DOHH2 (cell line): ENCODE results near the gene CDKN1A.
A peak's percentile ranks its signal among the peaks of the same experiment; 100 is the strongest.

Source experiments
- H3F3A ChIP-seq: fragments of 200-600 bp; sonication (generic), shearing (Covaris generic); 2 replicates; pipeline ENCODE4 v1.6.0; 2016; ENCODE audit warnings: antibody characterized with exemption, mild to moderate bottlenecking; ENCODE audit not compliant: control insufficient read depth, insufficient read depth
- H3K27ac ChIP-seq: fragments of 200-600 bp; sonication (generic); 2 replicates; pipeline ENCODE4 v1.5.1; 2014; ENCODE audit warnings: low read depth, mild to moderate bottlenecking, low read length, moderate library complexity
- H3K27me3 ChIP-seq: fragments of 200-600 bp; sonication (generic); 2 replicates; pipeline ENCODE4 v1.6.1; 2014; ENCODE audit warnings: mild to moderate bottlenecking, low read length, mixed read lengths; ENCODE audit not compliant: control insufficient read depth
- H3K36me3 ChIP-seq: fragments of 200-600 bp; sonication (generic); 2 replicates; pipeline ENCODE4 v1.6.1; 2014; ENCODE audit warnings: mild to moderate bottlenecking, low read length, moderate library complexity, mixed read lengths; ENCODE audit not compliant: control insufficient read depth
- H3K4me1 ChIP-seq: fragments of 200-600 bp; sonication (generic); 2 replicates; pipeline ENCODE4 v1.6.1; 2014; ENCODE audit warnings: mild to moderate bottlenecking, low read length, mixed read lengths; ENCODE audit not compliant: control insufficient read depth
- H3K4me2 ChIP-seq: fragments of 200-600 bp; sonication (generic); 2 replicates; pipeline ENCODE4 v1.6.0; 2014; ENCODE audit warnings: mild to moderate bottlenecking, low read length, moderate library complexity
- H3K4me3 ChIP-seq: fragments of 200-600 bp; sonication (generic); 2 replicates; pipeline ENCODE4 v1.5.1; 2014; ENCODE audit warnings: mild to moderate bottlenecking, low read length, mixed read lengths
- H3K79me2 ChIP-seq: fragments of 200-600 bp; sonication (generic); 2 replicates; pipeline ENCODE4 v1.6.1; 2014; ENCODE audit warnings: mild to moderate bottlenecking, low read length, mixed read lengths; ENCODE audit not compliant: control insufficient read depth
- H3K9me2 ChIP-seq: fragments of 200-600 bp; sonication (generic); replicated peaks from 2 replicates; pipeline ENCODE4 v1.6.1; 2014; ENCODE audit warnings: mild to moderate bottlenecking, low read length, mixed read lengths; ENCODE audit not compliant: control insufficient read depth
- H3K9me3 ChIP-seq: fragments of 200-600 bp; sonication (generic); 2 replicates; pipeline ENCODE4 v1.6.1; 2014; ENCODE audit warnings: antibody characterized with exemption, low read length, mixed read lengths; ENCODE audit not compliant: control insufficient read depth, insufficient read depth
- H4K20me1 ChIP-seq: fragments of 200-600 bp; sonication (generic); 2 replicates; pipeline ENCODE4 v1.6.0; 2014; ENCODE audit warnings: low read depth, mild to moderate bottlenecking, antibody characterized with exemption, low read length, moderate library complexity; ENCODE audit not compliant: control insufficient read depth, insufficient read depth
- CTCF ChIP-seq: fragments of 200-600 bp; sonication (generic); IDR thresholded peaks from one replicate; pipeline ENCODE4 v1.5.1; 2014; ENCODE audit warnings: antibody characterized with exemption, mild to moderate bottlenecking, low read depth, low read length; ENCODE audit not compliant: poor library complexity, severe bottlenecking
- EZH2phosphoT487 ChIP-seq: fragments of 200-600 bp; sonication (generic); IDR thresholded peaks from 2 replicates; pipeline ENCODE4 v1.6.1; 2017; ENCODE audit warnings: borderline replicate concordance, mild to moderate bottlenecking, antibody characterized with exemption, low read length, moderate library complexity, mixed read lengths

Gene CDKN1A

DNA sequence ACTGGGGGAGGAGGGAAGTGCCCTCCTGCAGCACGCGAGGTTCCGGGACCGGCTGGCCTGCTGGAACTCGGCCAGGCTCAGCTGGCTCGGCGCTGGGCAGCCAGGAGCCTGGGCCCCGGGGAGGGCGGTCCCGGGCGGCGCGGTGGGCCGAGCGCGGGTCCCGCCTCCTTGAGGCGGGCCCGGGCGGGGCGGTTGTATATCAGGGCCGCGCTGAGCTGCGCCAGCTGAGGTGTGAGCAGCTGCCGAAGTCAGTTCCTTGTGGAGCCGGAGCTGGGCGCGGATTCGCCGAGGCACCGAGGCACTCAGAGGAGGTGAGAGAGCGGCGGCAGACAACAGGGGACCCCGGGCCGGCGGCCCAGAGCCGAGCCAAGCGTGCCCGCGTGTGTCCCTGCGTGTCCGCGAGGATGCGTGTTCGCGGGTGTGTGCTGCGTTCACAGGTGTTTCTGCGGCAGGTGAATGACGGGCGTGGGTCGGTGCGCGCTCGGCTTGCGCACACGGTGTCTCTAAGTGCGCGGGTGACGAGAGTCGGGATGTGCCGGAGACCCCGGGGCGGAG lies at the start of gene CDKN1A:
Gene CDKN1A, plus strand, starts transcription at position 227 of the 555 bp plus-strand sequence. CDS start 5,388 bp downstream, outside the sequence.
- H3K9me2 ChIP-seq = no peaks in the 10 kb centered on the region
- no peak for TF ChIP-seq CTCF
- TF ChIP-seq EZH2phosphoT487 = no peak
- H3K4me3 ChIP-seq = peak within 1 kb of the TSS; percentile 96
- H3K27ac ChIP-seq = peak within 1 kb of the TSS; percentile 89
- no peaks in the 10 kb centered on the region for H3K9me3 ChIP-seq
- peaks cover 40% of the 10 kb centered on the region for H3K79me2 ChIP-seq
- H4K20me1 ChIP-seq = no peaks in the 10 kb centered on the region
- peaks cover 76% of the 10 kb centered on the region for H3K4me1 ChIP-seq
- peak within 1 kb of the TSS; percentile 96 for H3K4me2 ChIP-seq
- H3F3A ChIP-seq = peaks cover 26% of the 10 kb centered on the region
- peaks cover 24% of the 10 kb centered on the region for H3K36me3 ChIP-seq
- peaks cover 41% of the 10 kb centered on the region for H3K27me3 ChIP-seq

DNA sequence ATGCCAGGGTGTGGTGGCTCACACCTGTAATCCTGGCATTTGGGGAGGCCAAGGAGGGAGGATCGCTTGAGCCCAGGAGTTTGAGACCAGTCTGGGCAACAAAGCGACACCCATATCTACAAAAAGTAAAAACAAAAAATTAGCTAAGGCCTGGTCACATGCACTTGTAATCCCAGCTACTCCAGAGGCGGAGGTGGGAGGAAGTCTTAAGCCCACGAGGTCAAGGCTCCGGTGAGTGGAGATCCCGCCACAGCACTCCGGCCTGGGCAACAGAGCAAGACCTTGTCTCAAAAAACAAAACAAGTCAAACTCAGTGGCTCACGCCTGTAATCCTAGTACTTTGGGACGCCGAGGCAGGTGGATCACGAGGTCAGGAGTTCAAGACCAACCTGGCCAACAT lies 48.7 kb upstream of the CDKN1A start:
- Histone ChIP-seq H3K4me1 (peaks cover 10% of the 10 kb centered on the region), H3K9me2 (no peaks in the 10 kb centered on the region), H3K4me2 (no peak overlapping the region), H3K79me2 (no peaks in the 10 kb centered on the region), H3F3A (0 out of 2 replicates have a peak, but pooled peaks cover 2% of the 10 kb centered on the region), H3K27me3 (peaks cover 5% of the 10 kb centered on the region; the same call in 1 of the 2 replicates), H3K4me3 (no peak overlapping the region), H3K9me3 (no peaks in the 10 kb centered on the region), H3K36me3 (no peaks in the 10 kb centered on the region), H3K27ac (no peak overlapping the region), H4K20me1 (no peaks in the 10 kb centered on the region)
- no peak for TF ChIP-seq EZH2phosphoT487
- TF ChIP-seq CTCF = no peak

DNA sequence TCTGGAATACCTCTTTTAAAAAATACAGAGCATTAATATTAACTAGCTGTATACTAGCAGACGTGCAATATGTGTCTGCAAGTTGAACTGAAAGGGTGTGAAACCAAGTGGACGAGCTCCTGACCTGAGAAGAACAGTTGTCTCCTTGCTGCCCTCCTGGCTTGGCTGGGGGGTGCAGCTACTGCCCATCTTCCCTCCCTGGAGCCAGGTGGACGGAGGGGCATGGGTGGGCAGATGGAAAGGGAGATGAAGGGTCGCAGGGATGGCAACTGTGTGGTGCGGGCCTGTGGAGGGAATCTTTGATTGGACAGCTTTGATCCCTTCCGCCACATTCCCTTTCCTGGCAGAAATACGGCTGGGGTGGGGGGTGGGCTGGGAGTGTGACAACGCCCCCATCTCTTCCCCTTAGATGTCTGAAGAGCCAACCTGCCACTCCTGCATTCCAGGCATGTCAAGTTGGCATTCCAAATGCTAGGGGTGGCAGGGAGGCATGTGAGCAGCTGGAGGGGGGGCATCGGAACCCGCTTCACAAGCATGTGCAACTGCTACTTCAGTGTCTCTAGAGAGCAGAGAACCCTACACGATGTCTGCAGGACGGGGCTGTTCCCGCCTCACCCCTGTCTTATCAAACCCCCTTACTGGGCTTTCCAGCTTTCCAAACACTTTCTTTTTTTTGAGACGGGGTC lies 47.0 kb upstream of the CDKN1A start:
- Histone ChIP-seq H3K9me2 (no peaks in the 10 kb centered on the region), H3K4me3 (no peak overlapping the region), H3K79me2 (no peaks in the 10 kb centered on the region), H3F3A (0 out of 2 replicates have a peak, but pooled peaks cover 2% of the 10 kb centered on the region), H3K27me3 (no peaks in the 10 kb centered on the region), H3K27ac (no peak overlapping the region), H3K4me1 (peaks cover 10% of the 10 kb centered on the region), H4K20me1 (no peaks in the 10 kb centered on the region), H3K9me3 (no peaks in the 10 kb centered on the region), H3K36me3 (no peaks in the 10 kb centered on the region), H3K4me2 (no peak overlapping the region)
- no peak for TF ChIP-seq EZH2phosphoT487
- TF ChIP-seq CTCF = no peak
